Spleen (tissue), 7 donors: ENCODE results near the gene ELN.

ENCODE experiments used
- CTCF ChIP-seq, 11 experiments: fragments of 200-600 bp in 7 of 11; fragments of 450-650 bp in 4 of 11; sonication (generic) in 4 of 11; IDR thresholded peaks in 8 of 11; conservative IDR thresholded peaks in 3 of 11; 1 replicate in 7 of 11; 2 replicates in 4 of 11; pipeline versions ENCODE4 v1.4.0 to v1.8.0; 2016 to 2021; ENCODE audit warnings: antibody characterized with exemption in 11 of 11, inconsistent platforms in 4 of 11, mild to moderate bottlenecking in 1 of 11
- POLR2A ChIP-seq, 3 donors: fragments of 450-650 bp; IDR thresholded peaks; one replicate each; pipeline ENCODE4 v1.5.1; 2017; ENCODE audit warnings: antibody characterized with exemption in 3 of 3, mild to moderate bottlenecking in 1 of 3
- POLR2AphosphoS5 ChIP-seq, 3 donors: sonication (generic); formaldehyde crosslinking; IDR thresholded peaks; one replicate each; pipeline ENCODE4 v1.5.1; 2017; ENCODE audit warnings: antibody characterized with exemption in 3 of 3
- donor health status: DM: no; HTN: no; CAD: no; lungs with moderate emphysema.
- donor health status: DM: no; HTN: no; CAD: no.
- donor health status: DM: no; HTN: no; CAD: no.

GRCh38 chr7:73997056-73997455, 30.9 kb upstream of the ELN start:
- no peak for TF ChIP-seq CTCF (IDR thresholded peaks at IDR 0.05 in 8 of 11, conservative IDR thresholded peaks at IDR 0.05 in 3 of 11)
- TF ChIP-seq POLR2A (IDR thresholded peaks at IDR 0.05), result no peak
- TF ChIP-seq POLR2AphosphoS5 (IDR thresholded peaks at IDR 0.05), result no peak
